K562 (cell line): ENCODE measurements around the gene CNOT1. TPM values are rescaled to one million over a fixed set of nuclear protein-coding genes. Genes with fewer than 3 reads are reported as not detected.

ENCODE experiments used
- ATAC-seq: fragments of 200-7000 bp; cut with Tn5 transposase; 3 replicates; pipeline ENCODE4 v1.9.1; 2020; ENCODE audit warnings: moderate library complexity
- BruUV-seq: library from RNA; stranded (reverse); fragments of 400-500 nt; replicated peaks from 2 replicates; lab custom pipeline; 2021; lab: Mats Ljungman, UMichigan
- CTCF ChIA-PET: fragments of 300-600 bp; formaldehyde crosslinking; extraction: SDS; loops from one replicate; lab custom pipeline; 2021; ENCODE audit warnings: low intra/inter-chr PET ratio; lab: Yijun Ruan, JAX
- POLR2A ChIA-PET: fragments of 300-600, 350-650 bp; sonication (Branson Sonifier 250); formaldehyde crosslinking; extraction: SDS; loops from one replicate; lab custom pipeline; 2021; ENCODE audit warnings: antibody characterized with exemption, inconsistent platforms; lab: Yijun Ruan, JAX
- DNase-seq, 4 experiments: peaks; one replicate each; pipeline versions ENCODE4 v3.0.0 to v3.0.0-alpha.2; 2011 to 2018; ENCODE audit warnings: low spot score in 3 of 4, mixed read lengths in 3 of 4; ENCODE audit errors: extremely low read depth in 1 of 4
- FAIRE-seq: peaks from 2 replicates; lab custom pipeline; 2011; peaks lifted over from hg19 to GRCh38; lab: Jason Lieb, UNC
- H2AFZ ChIP-seq: 2 replicates; pipeline ENCODE4 v1.6.0; 2011; ENCODE audit warnings: low read depth, low read length, control low read depth, inconsistent platforms
- H3K27ac ChIP-seq: fragments of 200-600 bp; 3 replicates; pipeline ENCODE4 v1.8.0; 2011; ENCODE audit warnings: low read depth, mild to moderate bottlenecking, control low read depth, inconsistent platforms, low read length, moderate library complexity, mixed read lengths; ENCODE audit errors: extremely low read depth
- H3K27me3 ChIP-seq, 2 experiments: fragments of 300-600 bp in 1 of 2; 2 replicates in 1 of 2; 3 replicates in 1 of 2; pipeline versions ENCODE4 v1.6.0 to v1.8.0; 2011; ENCODE audit warnings: inconsistent platforms in 2 of 2, low read length in 2 of 2, mild to moderate bottlenecking in 1 of 2, mixed read lengths in 1 of 2, moderate library complexity in 1 of 2; ENCODE audit not compliant: control insufficient read depth in 2 of 2, insufficient read depth in 2 of 2
- H3K36me3 ChIP-seq: fragments of 300-600 bp; 3 replicates; pipeline ENCODE4 v1.8.0; 2011; ENCODE audit warnings: mild to moderate bottlenecking, low read length, inconsistent platforms; ENCODE audit not compliant: control insufficient read depth, insufficient read depth
- H3K4me1 ChIP-seq, 2 experiments: fragments of 200-600 bp in 1 of 2; replicated peaks in 1 of 2; 2 replicates in 1 of 2; 3 replicates in 1 of 2; pipeline versions ENCODE4 v1.5.1 to v1.8.0; 2011; ENCODE audit warnings: inconsistent platforms in 2 of 2, low read length in 2 of 2, mild to moderate bottlenecking in 1 of 2, mixed read lengths in 1 of 2, moderate library complexity in 1 of 2; ENCODE audit not compliant: control insufficient read depth in 2 of 2, insufficient read depth in 2 of 2
- H3K4me2 ChIP-seq: 2 replicates; pipeline ENCODE4 v1.6.1; 2011; ENCODE audit warnings: low read length, control low read depth, inconsistent platforms, mixed read lengths; ENCODE audit not compliant: insufficient read depth
- H3K4me3 ChIP-seq: fragments of 200-600 bp; sonication (generic), shearing (Covaris generic); 2 replicates; pipeline ENCODE4 v1.5.1; 2016; ENCODE audit warnings: control low read depth, inconsistent platforms
- H3K79me2 ChIP-seq: fragments of 200-600 bp; 3 replicates; pipeline ENCODE4 v1.8.0; 2011; ENCODE audit warnings: low read length, inconsistent platforms; ENCODE audit not compliant: control insufficient read depth, insufficient read depth
- H3K9ac ChIP-seq, 2 experiments: 2 replicates each; pipeline versions ENCODE4 v1.6.0 to v1.6.1; 2011; ENCODE audit warnings: low read depth in 2 of 2, low read length in 2 of 2, control low read depth in 1 of 2, inconsistent platforms in 1 of 2, mild to moderate bottlenecking in 1 of 2, mixed read lengths in 1 of 2; ENCODE audit not compliant: insufficient read depth in 1 of 2
- H3K9me1 ChIP-seq: one replicate; pipeline ENCODE4 v1.6.0; 2011; ENCODE audit warnings: inconsistent platforms, mild to moderate bottlenecking, low read length, moderate library complexity; ENCODE audit not compliant: control insufficient read depth, insufficient read depth
- H3K9me3 ChIP-seq: replicated peaks from 2 replicates; pipeline ENCODE4 v1.5.1; 2011; ENCODE audit warnings: low read depth, low read length, inconsistent platforms; ENCODE audit not compliant: control insufficient read depth, insufficient read depth
- H4K20me1 ChIP-seq: replicated peaks from 2 replicates; pipeline ENCODE4 v1.6.1; 2011; ENCODE audit warnings: low read length, inconsistent platforms, mixed read lengths; ENCODE audit not compliant: control insufficient read depth, insufficient read depth
- ARHGAP35 ChIP-seq: fragments of 450-650 bp; IDR thresholded peaks from 2 replicates; pipeline ENCODE4 v1.6.1; 2018; ENCODE audit not compliant: partially characterized antibody
- ATF3 ChIP-seq, 2 experiments: fragments of 450-650 bp in 1 of 2; sonication (generic) in 1 of 2; formaldehyde crosslinking in 1 of 2; IDR thresholded peaks in 1 of 2; conservative IDR thresholded peaks in 1 of 2; 2 replicates each; pipeline versions ENCODE4 v1.6.1 to v1.8.1; 2016 to 2023; ENCODE audit warnings: mild to moderate bottlenecking in 2 of 2, moderate library complexity in 2 of 2, inconsistent platforms in 1 of 2, missing genetic modification reagents in 1 of 2
- FOXP1 ChIP-seq: sonication (generic); formaldehyde crosslinking; IDR thresholded peaks from 2 replicates; pipeline ENCODE4 v1.8.0; 2022; ENCODE audit warnings: mild to moderate bottlenecking, missing genetic modification reagents
- HNRNPK ChIP-seq: fragments of 200-400 bp; formaldehyde crosslinking; IDR thresholded peaks from one replicate; pipeline ENCODE4 v1.6.1; 2018; ENCODE audit warnings: mild to moderate bottlenecking, low read depth, low read length; ENCODE audit not compliant: poor library complexity, severe bottlenecking
- NBN ChIP-seq: fragments of 450-650 bp; IDR thresholded peaks from 2 replicates; pipeline ENCODE4 v1.6.1; 2016; ENCODE audit warnings: low read depth, mild to moderate bottlenecking
- TCF3 ChIP-seq: sonication (generic); formaldehyde crosslinking; IDR thresholded peaks from 2 replicates; pipeline ENCODE4 v1.4.0; 2020; ENCODE audit warnings: mild to moderate bottlenecking, missing genetic modification reagents
- ZBTB2 ChIP-seq: fragments of 450-650 bp; IDR thresholded peaks from 2 replicates; pipeline ENCODE4 v1.6.1; 2016; ENCODE audit warnings: antibody characterized with exemption
- ZBTB26 ChIP-seq: fragments of 450-650 bp; formaldehyde crosslinking; IDR thresholded peaks from 2 replicates; pipeline ENCODE4 v1.4.0; 2022; ENCODE audit warnings: missing genetic modification characterization
- WGBS: fragments of 100-300 bp; shearing (Covaris generic); methylation state at CpG from one replicate; pipeline ENCODE4 v1.1.6; 2016; ENCODE audit warnings: low coverage, mixed read lengths; ENCODE audit not compliant: insufficient coverage; ENCODE audit errors: missing lambda C conversion rate; 5-methylcytosine and 5-hydroxymethylcytosine counted together
- in situ Hi-C: fragments of 300-500 bp; cut with MboI; formaldehyde crosslinking; loops from 4 replicates; pipeline ENCODE4 v1.15.0; 2018; ENCODE audit warnings: inconsistent platforms, mixed read lengths
- intact Hi-C: fragments of 100-400 bp; cut with micrococcal nuclease; formaldehyde crosslinking; loops from 2 replicates; pipeline ENCODE4 v1.14.2; 2022
- polyA plus RNA-seq, 8 experiments: library from polyadenylated mRNA; depleted of rRNA in 4 of 8; stranded (reverse) in 5 of 8; unstranded in 3 of 8; fragments of >200 nt; fragmentation: Nextera tagmentation in 2 of 8; fragmentation: Illumina TruSeq in 1 of 8; extraction: Ambion mirVana in 2 of 8; extraction: Trizol in 1 of 8; gene quantifications; 2 replicates each; pipeline versions ENCODE4 v1.2.1 to v1.2.3, GENCODE V29; 2011 to 2014; ENCODE audit warnings: inconsistent platforms in 1 of 8, missing spikeins in 1 of 8
- total RNA-seq, 7 experiments: library from RNA; depleted of rRNA in 6 of 7; stranded (reverse); fragments of >200 nt in 6 of 7; fragmentation: Illumina TruSeq in 2 of 7; extraction: Trizol in 2 of 7; gene quantifications; 2 replicates each; pipeline versions ENCODE4 v1.2.1 to v1.2.3, GENCODE V29; 2011 to 2021; ENCODE audit warnings: low replicate concordance in 1 of 7

The CNOT1 gene
- total and polyA plus RNA-seq, 9 of the 15 experiments (the other 6 are each of a cell fraction or from before 2014, with no cell fraction given) = 110 to 270 (median 220) TPM

- Histone ChIP-seq H3K4me1 (no peaks in the 10 kb centered on the region; a peak in 1 of 5 replicates), H3K4me3 (no peak overlapping the region), H3K36me3 (no peaks in the 10 kb centered on the region), H3K79me2 (no peaks in the 10 kb centered on the region), H2AFZ (no peak overlapping the region), H4K20me1 (no peaks in the 10 kb centered on the region), H3K27ac (no peak overlapping the region), H3K4me2 (no peak overlapping the region), H3K27me3 (no peaks in the 10 kb centered on the region; a peak in 1 of 5 replicates), H3K9me3 (no peaks in the 10 kb centered on the region), H3K9ac (no peak overlapping the region), H3K9me1 (no peaks in the 10 kb centered on the region)
- BruUV-seq = no TSS peak
- WGBS = 17% methylated on average over 5 of the region's 5 CpGs
- in situ Hi-C loops (loop anchor here (10.0 kb wide), 1 partner anchor 299 kb away; no protein-coding TSS in a partner anchor), intact Hi-C loops (no loop called here)
- TF ChIP-seq ZBTB2 = no peak
- no peak for TF ChIP-seq FOXP1
- TF ChIP-seq ATF3 (IDR thresholded peaks at IDR 0.05) = no peak
- no peak for TF ChIP-seq ATF3 (CRISPR knock-in tag; conservative IDR thresholded peaks at IDR 0.05)
- TF ChIP-seq NBN = no peak
- TF ChIP-seq TCF3 (CRISPR knock-in tag) = no peak
- no peak for TF ChIP-seq HNRNPK
- no peak for TF ChIP-seq ZBTB26 (CRISPR knock-in tag)
- no peak for TF ChIP-seq ARHGAP35
- FAIRE-seq = no peak
- no peak for ATAC-seq
- no peak for DNase-seq
- CTCF ChIA-PET = no interaction called here
- POLR2A ChIA-PET = no interaction called here
These were observed 14.5 kb upstream of the CNOT1 start for GRCh38 chr16:58644108-58644507.
